Osteocyte (in vitro differentiated cells): ENCODE data around the gene ZBTB9. TPM values are rescaled to one million over a fixed set of nuclear protein-coding genes. Genes with fewer than 3 reads are reported as not detected.

Experiments used
- DNase-seq: peaks from one replicate; pipeline ENCODE4 v3.0.0; 2021; ENCODE audit warnings: mixed read lengths; ENCODE audit not compliant: unreplicated experiment; ENCODE audit errors: extremely low spot score
- H3K27ac Mint-ChIP-seq: one replicate; pipeline ENCODE4 v1.8.0; 2021; ENCODE audit warnings: mild to moderate bottlenecking, mixed read lengths; ENCODE audit not compliant: unreplicated experiment
- H3K27me3 Mint-ChIP-seq: one replicate; pipeline ENCODE4 v1.8.0; 2021; ENCODE audit warnings: mixed read lengths; ENCODE audit not compliant: unreplicated experiment
- H3K36me3 Mint-ChIP-seq: one replicate; pipeline ENCODE4 v1.8.0; 2021; ENCODE audit warnings: mixed read lengths; ENCODE audit not compliant: unreplicated experiment
- H3K4me1 Mint-ChIP-seq: one replicate; pipeline ENCODE4 v1.8.0; 2021; ENCODE audit warnings: mixed read lengths; ENCODE audit not compliant: unreplicated experiment
- H3K4me3 Mint-ChIP-seq: one replicate; pipeline ENCODE4 v1.8.0; 2021; ENCODE audit warnings: mild to moderate bottlenecking, moderate library complexity, mixed read lengths; ENCODE audit not compliant: unreplicated experiment
- H3K9me3 Mint-ChIP-seq: one replicate; pipeline ENCODE4 v1.8.0; 2021; ENCODE audit warnings: mixed read lengths; ENCODE audit not compliant: unreplicated experiment
- total RNA-seq: library from RNA; stranded (reverse); gene quantifications from 2 replicates; pipeline ENCODE4 v1.2.1, GENCODE V29; 2021
- TF ChIP-seq, protein P1 (sequence below): fragments of 200-600 bp; sonication (generic); IDR thresholded peaks from 2 replicates; pipeline ENCODE4 v1.5.0; 2021; ENCODE audit warnings: antibody characterized with exemption, mild to moderate bottlenecking, moderate library complexity

Gene ZBTB9
- total RNA-seq, 1 donor from 2014 or later = 7.0 TPM

DNA sequence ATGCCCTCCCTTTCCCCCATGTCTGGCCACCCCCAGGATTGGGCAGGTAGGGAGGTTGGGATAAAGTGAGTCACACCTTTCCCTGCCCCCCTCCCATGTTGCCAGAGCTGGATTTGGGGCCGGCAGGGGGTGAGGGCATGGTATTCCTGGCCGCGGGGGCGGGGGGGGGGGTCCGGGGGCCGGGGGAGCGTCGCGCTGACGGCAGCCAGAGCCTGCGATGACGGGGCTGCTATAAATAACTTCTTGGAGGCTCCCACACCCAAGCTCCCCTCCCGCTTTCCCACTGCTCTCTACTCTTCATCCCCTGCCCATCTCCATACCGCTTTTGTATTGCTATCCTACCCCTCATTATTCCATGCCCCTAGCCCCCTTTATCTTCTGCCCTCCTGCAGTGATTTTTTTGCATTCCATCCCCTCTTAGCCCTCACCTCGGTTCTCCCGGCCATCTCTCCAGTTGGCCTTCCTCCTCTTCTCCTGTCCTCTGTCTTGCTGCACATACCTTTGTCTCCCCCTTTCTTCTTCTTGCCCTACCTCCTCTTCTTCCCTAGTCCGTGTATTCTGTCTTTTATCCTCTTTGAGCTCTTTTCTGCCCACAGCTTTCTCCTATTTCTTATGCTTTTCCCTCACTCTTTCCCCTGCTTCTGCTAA is 20.7 kb upstream of the ZBTB9 start:
- Mint-ChIP-seq H3K4me1 (peaks cover 42% of the 10 kb centered on the region), H3K27ac (no peak overlapping the region), H3K27me3 (no peaks in the 10 kb centered on the region), H3K9me3 (no peaks in the 10 kb centered on the region), H3K36me3 (peaks cover 31% of the 10 kb centered on the region), H3K4me3 (no peak overlapping the region)
- TF ChIP-seq, protein P1, sequence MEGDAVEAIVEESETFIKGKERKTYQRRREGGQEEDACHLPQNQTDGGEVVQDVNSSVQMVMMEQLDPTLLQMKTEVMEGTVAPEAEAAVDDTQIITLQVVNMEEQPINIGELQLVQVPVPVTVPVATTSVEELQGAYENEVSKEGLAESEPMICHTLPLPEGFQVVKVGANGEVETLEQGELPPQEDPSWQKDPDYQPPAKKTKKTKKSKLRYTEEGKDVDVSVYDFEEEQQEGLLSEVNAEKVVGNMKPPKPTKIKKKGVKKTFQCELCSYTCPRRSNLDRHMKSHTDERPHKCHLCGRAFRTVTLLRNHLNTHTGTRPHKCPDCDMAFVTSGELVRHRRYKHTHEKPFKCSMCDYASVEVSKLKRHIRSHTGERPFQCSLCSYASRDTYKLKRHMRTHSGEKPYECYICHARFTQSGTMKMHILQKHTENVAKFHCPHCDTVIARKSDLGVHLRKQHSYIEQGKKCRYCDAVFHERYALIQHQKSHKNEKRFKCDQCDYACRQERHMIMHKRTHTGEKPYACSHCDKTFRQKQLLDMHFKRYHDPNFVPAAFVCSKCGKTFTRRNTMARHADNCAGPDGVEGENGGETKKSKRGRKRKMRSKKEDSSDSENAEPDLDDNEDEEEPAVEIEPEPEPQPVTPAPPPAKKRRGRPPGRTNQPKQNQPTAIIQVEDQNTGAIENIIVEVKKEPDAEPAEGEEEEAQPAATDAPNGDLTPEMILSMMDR = no peak
- no peak for DNase-seq

- no peak overlapping the region for H3K4me3 Mint-ChIP-seq
- no peaks in the 10 kb centered on the region for H3K9me3 Mint-ChIP-seq
- H3K4me1 Mint-ChIP-seq = peaks cover 31% of the 10 kb centered on the region
- TF ChIP-seq, protein P1 = no peak
- no peaks in the 10 kb centered on the region for H3K27me3 Mint-ChIP-seq
- no peak overlapping the region for H3K27ac Mint-ChIP-seq
- no peak for DNase-seq
- H3K36me3 Mint-ChIP-seq = peaks cover 34% of the 10 kb centered on the region
These were observed 19.4 kb upstream of the ZBTB9 start for GRCh38 chr6:33434961-33435360.

GRCh38 chr6:33437666-33438065 is 16.7 kb upstream of the ZBTB9 start:
- H3K4me3 Mint-ChIP-seq = no peak overlapping the region
- H3K36me3 Mint-ChIP-seq = peaks cover 45% of the 10 kb centered on the region
- no peaks in the 10 kb centered on the region for H3K27me3 Mint-ChIP-seq
- H3K27ac Mint-ChIP-seq = no peak overlapping the region
- DNase-seq = no peak
- H3K4me1 Mint-ChIP-seq = peaks cover 10% of the 10 kb centered on the region
- TF ChIP-seq, protein P1 = no peak
- H3K9me3 Mint-ChIP-seq = no peaks in the 10 kb centered on the region

- H3K9me3 Mint-ChIP-seq = no peaks in the 10 kb centered on the region
- H3K27me3 Mint-ChIP-seq = no peaks in the 10 kb centered on the region
- H3K36me3 Mint-ChIP-seq = peaks cover 44% of the 10 kb centered on the region
- no peak for DNase-seq
- TF ChIP-seq, protein P1 = no peak
- no peak overlapping the region for H3K27ac Mint-ChIP-seq
- H3K4me3 Mint-ChIP-seq = no peak overlapping the region
- H3K4me1 Mint-ChIP-seq = no peaks in the 10 kb centered on the region
These were observed 15.3 kb upstream of the ZBTB9 start for GRCh38 chr6:33438978-33439594.

DNA sequence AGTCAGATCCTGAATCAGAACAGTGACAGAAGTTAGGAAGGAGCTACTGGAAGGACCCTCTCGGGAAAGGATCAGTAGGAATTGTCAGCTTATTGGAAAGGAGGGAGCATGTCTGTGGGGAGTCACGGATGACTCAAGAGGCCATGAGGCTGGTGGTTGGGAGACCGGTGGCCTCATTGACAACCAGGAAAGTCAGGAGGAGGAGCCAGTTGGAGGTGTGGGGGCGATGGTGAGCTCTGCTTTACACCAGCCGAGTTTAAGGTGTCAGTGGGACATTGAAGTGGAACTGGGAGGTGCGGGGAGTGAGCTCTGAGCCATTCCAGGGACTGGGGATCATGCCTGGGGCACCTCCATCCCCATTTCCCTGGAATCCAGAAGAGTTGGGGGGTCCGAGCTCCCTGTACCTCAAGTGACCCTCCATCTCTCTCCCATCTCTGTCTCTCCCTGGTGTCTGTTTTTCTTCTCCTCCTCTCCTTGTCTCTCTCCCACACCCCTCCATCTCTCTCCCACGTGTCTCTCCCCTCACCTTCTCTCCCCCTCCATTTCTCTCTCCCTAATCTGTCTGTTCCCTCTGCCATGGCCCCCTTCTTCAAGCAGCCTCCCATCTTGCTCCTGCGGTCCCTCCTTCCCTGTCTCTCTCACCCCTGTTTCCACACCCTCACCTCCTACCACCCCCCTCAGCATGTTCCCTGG is 14.3 kb upstream of the ZBTB9 start:
- H3K27ac Mint-ChIP-seq = no peak overlapping the region
- no peaks in the 10 kb centered on the region for H3K9me3 Mint-ChIP-seq
- TF ChIP-seq, protein P1 = no peak
- no peaks in the 10 kb centered on the region for H3K4me1 Mint-ChIP-seq
- no peaks in the 10 kb centered on the region for H3K27me3 Mint-ChIP-seq
- peaks cover 41% of the 10 kb centered on the region for H3K36me3 Mint-ChIP-seq
- DNase-seq = no peak
- H3K4me3 Mint-ChIP-seq = no peak overlapping the region
